ENCODE measurements around the gene PEX26.

DNA sequence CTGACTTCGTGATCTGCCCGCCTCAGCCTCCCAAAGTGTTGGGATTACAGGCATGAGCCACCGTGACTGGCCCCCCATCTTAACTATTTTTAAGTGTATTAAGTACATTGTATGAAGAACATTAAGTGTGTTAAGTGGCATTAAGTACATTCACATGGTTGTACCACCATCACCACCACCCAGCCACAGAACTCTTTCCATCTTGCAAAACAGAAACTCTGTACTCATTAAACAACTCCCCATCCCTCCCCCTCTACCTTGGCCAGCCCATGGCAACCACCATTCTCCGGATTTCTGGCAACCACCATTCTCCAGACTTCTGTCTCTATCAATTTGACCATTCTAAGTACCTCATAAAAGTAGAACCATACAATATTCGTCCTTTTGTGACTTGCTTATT, 17.8 kb upstream of the PEX26 start:
- TF ChIP-seq, protein P1, sequence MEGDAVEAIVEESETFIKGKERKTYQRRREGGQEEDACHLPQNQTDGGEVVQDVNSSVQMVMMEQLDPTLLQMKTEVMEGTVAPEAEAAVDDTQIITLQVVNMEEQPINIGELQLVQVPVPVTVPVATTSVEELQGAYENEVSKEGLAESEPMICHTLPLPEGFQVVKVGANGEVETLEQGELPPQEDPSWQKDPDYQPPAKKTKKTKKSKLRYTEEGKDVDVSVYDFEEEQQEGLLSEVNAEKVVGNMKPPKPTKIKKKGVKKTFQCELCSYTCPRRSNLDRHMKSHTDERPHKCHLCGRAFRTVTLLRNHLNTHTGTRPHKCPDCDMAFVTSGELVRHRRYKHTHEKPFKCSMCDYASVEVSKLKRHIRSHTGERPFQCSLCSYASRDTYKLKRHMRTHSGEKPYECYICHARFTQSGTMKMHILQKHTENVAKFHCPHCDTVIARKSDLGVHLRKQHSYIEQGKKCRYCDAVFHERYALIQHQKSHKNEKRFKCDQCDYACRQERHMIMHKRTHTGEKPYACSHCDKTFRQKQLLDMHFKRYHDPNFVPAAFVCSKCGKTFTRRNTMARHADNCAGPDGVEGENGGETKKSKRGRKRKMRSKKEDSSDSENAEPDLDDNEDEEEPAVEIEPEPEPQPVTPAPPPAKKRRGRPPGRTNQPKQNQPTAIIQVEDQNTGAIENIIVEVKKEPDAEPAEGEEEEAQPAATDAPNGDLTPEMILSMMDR (conservative IDR thresholded peaks at IDR 0.05; ENCODE audit: low read depth, low read length), result no peak
- TF ChIP-seq EZH2 (IDR thresholded peaks at IDR 0.05; ENCODE audit: low read length, unreplicated experiment), result no peak

All from PC-3 (cell line).